ENCODE results near the gene IGSF5. TPM values are rescaled to one million over a fixed set of nuclear protein-coding genes. Genes with fewer than 3 reads are reported as not detected.

IGSF5 gene
- polyA plus RNA-seq, 3 donors = 0.82 to 1.1 (median 0.90) TPM

DNA sequence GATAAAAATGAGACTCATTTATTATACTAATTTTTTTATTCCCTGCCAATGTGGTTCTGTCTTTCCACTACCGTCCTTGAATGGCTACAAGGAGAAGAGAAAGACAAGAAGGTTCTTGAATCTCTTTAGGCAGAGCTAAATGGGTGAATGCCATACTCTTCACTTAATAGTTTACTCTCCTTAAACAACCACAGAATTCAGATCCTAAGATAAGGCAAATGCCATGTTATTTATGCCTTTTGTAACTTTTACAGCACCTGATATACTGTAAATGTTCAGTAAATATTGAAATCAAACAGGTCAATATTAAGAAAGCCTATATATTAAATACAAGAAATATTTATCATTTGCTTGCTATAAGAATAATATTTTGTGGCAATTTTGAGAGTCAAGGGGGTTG lies 58.4 kb downstream of the IGSF5 start:
- no peak for DNase-seq (ENCODE audit: extremely low read depth in 1 of 11, low read depth in 9 of 11, low spot score in 4 of 11)

DNA sequence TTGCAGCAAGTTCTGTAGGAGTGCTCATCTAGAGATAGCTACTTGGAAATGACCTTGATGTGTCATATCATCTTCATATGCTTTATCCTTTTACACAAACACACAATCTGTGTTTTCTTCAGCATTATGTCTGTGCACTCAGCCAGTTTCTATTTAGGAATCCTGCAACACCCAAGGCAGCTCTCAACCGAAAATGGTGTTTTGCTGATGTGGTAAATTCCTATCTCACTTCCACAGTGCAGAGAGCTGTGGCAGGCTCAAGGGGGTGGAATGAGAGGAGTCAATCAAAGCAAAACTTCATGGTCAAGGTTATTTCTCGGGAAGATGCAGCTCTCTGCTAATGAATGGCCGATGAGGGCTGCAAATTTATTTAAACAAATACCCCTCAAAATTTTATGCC lies 59.3 kb downstream of the IGSF5 start:
- no peak for DNase-seq (ENCODE audit: extremely low read depth in 1 of 11, low read depth in 9 of 11, low spot score in 4 of 11)

DNA sequence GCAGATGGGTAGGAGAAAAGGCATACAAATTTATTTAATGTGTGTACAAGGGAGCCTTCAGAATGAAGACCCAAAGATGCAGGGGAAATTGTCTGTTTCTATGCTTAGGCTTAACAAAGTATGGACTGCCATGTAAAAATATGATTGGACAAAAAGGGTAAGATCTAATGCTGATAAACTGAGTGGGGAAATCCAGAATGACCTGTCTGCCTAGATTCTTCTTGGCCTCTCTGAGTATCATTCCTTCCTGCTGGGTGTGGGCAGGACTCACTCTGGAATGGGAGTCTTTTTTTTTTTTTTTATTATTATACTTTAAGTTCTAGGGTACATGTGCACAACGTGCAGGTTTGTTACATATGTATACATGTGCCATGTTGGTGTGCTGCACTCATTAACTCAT lies 61.0 kb downstream of the IGSF5 start:
- DNase-seq (ENCODE audit: extremely low read depth in 1 of 11, low read depth in 9 of 11, low spot score in 4 of 11) = no peak

DNA sequence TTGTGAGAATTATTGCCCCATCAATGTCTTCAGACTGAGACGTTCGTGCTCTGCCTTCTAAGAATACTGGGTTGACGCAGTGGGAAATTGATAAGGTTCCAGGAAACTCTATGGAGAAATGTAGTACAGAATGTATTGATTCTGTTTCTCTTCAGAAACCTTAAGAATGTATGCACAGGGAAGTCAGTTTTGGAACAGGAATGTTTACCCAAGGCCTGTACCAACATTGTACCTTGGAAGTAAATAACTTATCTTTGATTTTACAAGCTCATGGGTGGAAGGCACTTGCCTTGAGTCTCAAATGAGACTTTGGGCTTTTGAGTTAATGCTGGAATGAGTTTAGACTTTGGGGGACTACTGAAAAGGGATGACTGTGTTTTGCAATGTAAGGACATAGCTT lies 62.8 kb downstream of the IGSF5 start:
- no peak for DNase-seq (ENCODE audit: extremely low read depth in 1 of 11, low read depth in 9 of 11, low spot score in 4 of 11)

DNA sequence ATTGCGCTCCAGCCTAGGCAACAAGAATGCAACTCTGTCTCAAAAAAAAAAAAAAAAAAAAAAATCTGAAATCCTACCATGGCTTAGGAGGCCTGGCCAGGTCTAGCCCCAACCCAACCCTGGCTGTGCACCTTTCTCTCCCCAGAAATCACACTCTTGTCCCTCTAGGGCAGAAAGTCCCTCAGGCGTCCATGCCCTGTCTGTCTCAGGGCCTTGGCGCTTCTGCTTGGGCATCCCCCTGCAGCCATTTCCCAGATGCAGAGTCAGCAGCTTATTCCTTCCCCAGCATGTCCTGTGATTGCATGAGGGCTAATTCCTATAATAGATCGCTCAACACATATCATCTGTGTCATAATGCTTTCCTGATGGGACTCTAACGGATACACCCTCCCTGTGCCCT lies 65.0 kb downstream of the IGSF5 start:
- DNase-seq (ENCODE audit: extremely low read depth in 1 of 11, low read depth in 9 of 11, low spot score in 4 of 11) = no peak

DNA sequence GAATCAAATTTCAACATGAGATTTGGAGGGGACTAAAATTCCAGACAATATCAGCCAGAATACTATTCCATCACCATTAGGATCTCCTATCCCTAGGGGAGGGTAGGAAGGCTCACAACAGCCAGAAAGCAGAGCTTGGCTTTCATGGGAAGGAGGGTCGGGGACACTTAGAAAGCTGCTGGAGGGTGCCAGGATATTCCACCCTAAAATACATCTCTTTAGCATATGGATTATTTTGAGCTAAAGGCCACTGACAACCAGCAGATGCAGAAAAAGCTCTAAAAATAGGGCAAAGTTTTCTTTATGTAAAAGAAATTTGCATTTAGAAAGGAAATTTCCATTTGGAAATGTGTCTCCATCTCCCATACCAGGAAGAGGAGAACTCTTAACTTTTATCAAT lies 68.0 kb downstream of the IGSF5 start:
- DNase-seq (ENCODE audit: extremely low read depth in 1 of 11, low read depth in 9 of 11, low spot score in 4 of 11) = no peak

DNA sequence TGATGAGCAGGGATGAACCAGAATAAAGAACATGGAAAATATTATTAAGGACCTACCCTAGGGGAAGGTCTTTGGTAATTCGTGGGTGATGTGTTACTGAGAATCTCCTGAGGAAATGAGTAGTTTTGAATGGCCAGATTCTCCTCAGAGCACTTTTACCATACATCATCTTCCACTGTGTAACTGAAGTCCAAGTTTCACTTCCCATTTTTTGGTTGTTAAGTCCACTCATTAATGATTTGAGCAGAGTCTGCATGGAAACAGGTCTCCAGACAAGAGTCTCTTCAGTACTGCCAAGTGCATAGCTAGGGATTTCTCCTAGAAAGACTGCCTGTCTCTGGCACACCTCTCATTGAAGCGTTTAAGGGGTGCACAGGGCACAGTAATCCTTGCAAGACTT lies 73.6 kb downstream of the IGSF5 start:
- DNase-seq (ENCODE audit: extremely low read depth in 1 of 11, low read depth in 9 of 11, low spot score in 4 of 11) = no peak

DNA sequence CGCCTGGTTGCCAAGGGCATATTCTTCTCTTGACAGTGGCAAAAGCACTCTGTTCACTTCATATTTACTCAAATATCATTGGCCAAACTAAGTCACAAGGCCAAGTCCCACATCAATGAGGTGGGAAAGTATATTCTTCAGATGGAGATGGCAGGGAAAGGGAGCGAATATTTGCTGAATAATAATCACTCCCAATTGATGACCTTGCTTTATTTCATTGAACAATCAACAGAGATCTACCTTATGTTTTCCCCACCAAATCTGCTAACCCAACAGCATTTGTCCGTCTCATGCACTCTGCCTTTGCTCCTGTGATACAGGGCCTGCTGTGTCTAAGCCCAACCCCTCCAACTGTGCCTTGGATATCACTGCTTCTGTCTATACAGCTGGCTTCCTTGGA lies 77.1 kb downstream of the IGSF5 start:
- DNase-seq (ENCODE audit: extremely low read depth in 1 of 11, low read depth in 9 of 11, low spot score in 4 of 11) = no peak

DNA sequence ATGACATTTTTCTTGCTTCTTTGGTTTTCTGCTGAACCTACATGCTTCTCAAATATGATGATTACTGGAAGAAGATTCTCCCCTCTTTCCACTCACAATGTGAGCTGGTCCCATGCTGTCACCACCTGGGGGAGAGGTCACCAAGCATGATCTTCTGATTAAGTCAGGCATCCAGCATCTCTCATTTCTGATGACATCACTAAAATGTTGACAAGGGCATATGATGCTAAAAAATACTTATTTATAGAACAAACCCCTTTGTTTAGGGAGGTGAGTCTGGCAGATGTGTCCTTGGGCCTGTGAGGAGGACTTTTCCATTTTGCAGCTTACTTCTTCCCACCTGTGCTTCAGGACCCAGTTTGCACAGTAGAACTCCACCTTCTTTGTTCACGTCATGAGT lies 80.3 kb downstream of the IGSF5 start:
- no peak for DNase-seq (ENCODE audit: extremely low read depth in 1 of 11, low read depth in 9 of 11, low spot score in 4 of 11)

DNA sequence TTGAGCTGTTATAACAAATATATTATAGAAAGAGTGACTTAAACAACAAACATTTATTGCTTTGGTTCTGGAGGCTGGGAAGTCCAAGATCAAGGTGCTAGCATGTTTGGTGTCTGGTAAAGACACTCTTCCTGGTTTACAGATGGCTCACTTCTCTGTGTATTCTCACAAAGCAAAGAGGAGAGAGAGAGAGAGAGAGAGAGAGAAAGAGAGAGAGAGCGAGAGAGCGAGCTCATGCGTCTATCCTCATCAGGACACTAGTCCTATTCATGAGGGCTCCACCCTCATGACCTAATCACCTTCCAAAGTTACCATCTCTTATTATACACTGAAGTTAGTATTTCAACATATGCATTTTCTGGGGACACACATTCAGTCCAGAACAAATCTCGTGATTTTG lies 89.6 kb downstream of the IGSF5 start:
- DNase-seq (ENCODE audit: extremely low read depth in 1 of 11, low read depth in 9 of 11, low spot score in 4 of 11) = no peak

DNA sequence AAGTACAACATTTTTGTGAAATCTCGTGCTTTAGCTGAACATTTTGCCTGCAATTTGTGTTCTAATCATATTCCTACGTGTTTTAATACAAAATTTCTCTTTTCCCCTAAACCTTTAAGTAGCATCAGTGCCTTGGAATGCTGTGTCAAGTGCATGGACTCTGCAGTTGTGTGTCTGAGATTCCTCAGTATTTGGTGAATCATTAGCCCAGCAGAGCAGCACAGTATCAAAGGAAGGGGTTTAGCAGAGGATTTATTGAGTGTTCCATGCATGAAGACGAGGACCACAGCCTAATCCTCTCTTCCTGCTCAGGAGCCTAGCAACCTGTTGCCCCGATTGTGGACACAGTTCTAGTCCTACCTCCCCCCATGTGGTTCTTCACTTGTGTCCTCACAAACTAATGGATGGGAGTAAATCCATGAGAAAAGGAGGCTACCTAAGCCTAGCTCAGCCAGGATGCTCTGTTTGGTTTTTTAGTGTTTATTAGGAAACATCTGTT lies 92.9 kb downstream of the IGSF5 start:
- DNase-seq (ENCODE audit: extremely low read depth in 1 of 11, low read depth in 9 of 11, low spot score in 4 of 11) = peak in 1 of 11 donors; percentile 8

DNA sequence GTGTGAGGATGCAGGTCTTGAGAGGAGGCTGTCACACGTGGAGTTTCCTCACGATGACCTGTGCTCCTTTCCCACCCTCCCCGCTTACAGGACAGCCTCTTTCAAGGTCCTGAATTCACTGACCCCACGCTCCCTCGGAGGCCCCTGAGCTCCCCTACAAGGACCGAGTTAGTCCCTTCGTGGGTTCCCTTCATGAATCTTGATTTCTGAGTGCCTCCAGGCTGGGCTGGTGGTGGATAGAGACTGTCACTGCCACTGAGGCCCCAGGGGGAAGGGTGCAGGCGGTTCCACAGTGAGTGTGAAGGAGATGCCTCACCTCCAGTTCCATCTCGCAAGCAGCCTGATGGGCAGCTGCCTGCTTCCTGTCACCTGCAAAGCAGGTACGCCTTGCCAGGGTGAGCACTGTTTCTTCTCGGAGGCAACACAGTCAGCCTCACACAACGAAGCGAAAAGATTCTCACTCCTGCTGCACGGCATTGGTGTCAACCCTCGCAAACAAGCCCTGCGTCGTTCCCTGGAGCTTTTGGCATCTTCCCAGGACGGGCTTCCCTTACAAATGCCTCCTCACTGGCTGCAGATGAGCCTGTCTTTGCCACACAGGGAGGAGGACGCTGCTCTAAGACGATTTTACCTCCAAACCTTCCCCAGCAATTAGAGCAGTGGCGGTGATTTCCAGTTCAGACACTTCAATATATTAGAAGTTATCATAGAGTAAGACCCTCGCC lies 95.6 kb downstream of the IGSF5 start:
- no peak for DNase-seq (ENCODE audit: extremely low read depth in 1 of 11, low read depth in 9 of 11, low spot score in 4 of 11)

DNA sequence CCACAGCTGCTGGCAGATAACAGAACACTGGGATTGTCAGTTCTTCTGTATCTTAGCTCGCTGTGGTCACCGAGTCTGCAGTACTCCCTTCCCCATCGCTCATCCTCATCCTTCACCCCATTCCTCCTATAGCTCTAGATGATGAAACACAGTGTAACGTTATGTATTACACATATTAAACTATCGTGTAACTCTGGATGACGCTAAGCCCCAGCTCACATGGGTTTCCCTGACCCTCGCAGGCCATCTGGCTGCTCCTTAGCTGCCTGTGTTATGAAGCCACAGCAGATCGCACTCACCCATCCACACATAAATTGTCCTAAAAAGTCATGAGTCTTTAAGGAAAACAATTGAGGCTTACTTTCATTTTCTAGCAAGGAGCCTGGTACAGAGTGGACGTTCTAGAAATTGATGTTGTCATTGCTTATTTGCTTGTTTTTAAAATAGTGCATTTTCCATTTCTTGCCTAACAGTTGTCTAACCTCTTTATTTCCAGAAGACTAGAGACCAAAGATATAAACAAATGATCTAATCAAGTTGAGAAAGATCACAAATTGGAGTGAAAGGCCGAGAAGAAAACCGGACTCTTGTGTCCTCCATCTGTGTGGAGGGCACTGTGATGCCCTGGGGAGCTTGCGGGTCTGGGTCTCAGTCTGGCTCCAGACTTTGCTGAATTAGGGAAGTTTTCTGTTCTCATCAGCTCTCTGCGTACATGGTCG lies 97.9 kb downstream of the IGSF5 start:
- DNase-seq (ENCODE audit: extremely low read depth in 1 of 11, low read depth in 9 of 11, low spot score in 4 of 11) = no peak

DNA sequence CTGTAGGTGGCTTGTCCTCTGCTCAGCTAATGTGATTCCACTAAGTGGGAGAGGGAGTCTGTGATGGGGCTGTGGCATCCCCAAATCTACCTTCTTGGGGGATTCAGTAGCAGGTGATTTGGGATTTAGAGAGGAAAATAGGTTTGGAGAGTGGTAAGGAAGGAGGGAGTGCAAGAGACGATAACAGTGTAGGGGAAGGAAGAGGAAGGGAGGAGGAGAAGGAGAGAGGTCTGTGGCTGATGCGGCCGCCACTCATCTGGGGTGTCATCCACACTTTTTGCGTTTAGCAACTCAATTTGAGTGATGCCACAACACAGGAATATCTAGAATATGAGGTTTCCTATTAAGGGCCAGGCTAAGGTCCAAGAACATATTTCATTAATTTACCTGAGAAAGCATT lies 98.5 kb downstream of the IGSF5 start:
- no peak for DNase-seq (ENCODE audit: extremely low read depth in 1 of 11, low read depth in 9 of 11, low spot score in 4 of 11)

DNA sequence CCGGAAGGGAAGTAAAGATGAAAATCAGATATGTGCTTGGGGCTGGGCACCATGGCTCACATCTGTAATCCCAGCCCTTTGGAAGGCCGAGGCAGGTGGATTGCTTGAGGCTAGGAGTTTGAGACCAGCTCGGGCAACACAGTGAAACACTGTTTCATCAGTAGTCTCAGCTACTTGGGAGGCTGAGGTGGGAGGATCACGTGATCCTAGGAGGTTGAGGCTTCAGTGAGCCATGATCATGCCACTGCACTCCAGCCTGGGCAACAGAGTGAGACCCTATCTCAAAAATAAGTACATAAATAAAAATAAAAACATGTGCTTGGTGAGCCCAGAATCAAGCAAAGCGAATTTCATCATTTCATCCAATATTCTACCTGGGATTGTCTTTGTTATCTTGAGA lies 98.9 kb downstream of the IGSF5 start:
- no peak for DNase-seq (ENCODE audit: extremely low read depth in 1 of 11, low read depth in 9 of 11, low spot score in 4 of 11)

DNA sequence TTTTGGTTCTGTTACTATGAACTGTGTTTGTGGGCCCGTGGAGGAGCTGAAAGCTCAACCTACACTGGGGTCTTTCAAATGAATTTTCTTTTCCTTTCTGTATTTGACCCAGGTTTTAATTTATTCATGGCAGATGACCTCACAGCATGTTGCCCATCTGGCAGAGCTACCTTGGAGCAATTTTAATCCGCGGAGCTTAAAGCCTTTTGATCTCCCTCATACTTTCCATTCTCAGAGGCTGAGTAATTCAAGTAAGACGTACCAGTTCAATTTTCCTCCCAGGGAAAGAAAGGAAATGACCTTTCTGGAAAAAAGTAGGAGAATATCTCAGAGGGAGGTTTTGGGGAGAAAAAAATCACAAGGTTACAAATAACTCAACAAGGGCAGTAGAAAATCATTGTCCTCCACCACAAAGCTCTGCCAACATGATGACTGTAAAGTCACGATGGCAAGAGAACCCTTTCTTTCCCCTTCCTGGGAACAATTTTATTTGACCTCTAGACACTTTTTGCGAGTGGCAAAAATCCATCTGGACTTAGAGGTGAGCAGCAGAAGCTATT lies 100.7 kb downstream of the IGSF5 start:
- DNase-seq (ENCODE audit: extremely low read depth in 1 of 11, low read depth in 9 of 11, low spot score in 4 of 11) = no peak

DNA sequence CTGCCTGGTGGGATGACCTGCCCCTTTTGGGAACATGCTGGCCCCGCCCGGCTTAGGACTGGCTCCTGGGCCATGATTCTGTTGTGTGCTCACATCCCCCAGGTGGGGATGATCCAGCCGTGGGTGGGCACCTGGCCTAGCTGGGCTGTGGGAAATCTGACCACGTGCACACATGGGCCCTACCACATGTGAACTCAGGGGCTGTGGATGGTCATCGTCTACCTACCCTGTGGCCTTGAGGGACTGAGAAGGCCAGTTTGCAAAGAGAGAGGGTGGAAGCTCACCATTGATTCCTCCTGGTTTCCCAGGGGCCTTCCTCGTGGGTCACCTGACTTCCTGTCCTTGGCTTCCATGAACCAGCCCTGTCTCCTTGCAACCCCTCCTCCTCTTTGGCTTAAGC lies 102.9 kb downstream of the IGSF5 start:
- no peak for DNase-seq (ENCODE audit: extremely low read depth in 1 of 11, low read depth in 9 of 11, low spot score in 4 of 11)

DNA sequence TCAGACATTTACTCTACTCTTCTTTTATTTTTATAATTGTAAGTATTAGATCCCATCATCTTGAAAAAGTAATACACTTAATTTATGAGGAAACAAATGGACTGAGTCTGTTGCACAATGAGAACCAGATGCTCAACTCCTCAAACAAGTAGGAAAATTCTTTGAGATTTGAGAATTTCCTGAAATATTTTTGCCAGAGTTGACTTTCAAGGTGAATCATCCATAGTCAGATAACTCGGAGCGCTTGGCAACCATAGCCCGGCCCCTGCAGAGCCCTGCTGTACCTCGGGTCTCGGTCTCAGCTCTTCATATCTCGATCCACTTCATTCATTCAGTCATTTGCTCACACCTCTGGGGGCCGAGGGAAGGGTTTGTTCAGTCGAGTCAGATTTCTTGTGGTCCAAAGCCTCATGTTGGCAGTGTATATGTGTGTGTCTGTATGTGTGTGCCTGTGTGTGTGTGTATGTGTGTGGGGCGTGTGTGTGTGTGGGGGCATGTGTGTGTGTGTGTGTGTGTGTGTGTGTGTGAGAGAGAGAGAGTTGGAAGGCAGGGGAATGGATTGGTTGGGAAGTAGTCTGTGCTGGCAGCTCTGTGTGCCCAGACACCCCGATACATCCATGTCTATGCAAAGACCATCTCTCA lies 104.2 kb downstream of the IGSF5 start:
- DNase-seq (ENCODE audit: extremely low read depth in 1 of 11, low read depth in 9 of 11, low spot score in 4 of 11) = no peak

DNA sequence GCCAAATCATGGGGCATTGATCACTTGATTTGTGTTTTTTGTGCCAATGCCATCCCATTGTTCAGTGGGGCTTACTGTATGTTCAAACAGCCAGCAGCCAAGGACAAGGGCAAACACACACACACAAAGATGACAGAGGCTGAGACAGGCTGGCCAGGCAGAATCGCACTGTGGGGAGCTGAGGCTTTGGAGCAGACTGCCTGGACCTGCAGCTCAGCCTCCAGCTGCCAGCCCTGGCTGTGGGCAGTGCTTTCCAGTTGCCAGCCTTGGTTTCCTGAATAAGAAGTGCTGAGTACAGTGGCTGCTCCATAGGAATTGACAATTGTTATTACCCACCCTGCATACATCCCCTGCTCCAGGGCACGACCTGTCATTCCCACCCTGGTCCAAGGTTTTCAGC lies 105.3 kb downstream of the IGSF5 start:
- no peak for DNase-seq (ENCODE audit: extremely low read depth in 1 of 11, low read depth in 9 of 11, low spot score in 4 of 11)

DNA sequence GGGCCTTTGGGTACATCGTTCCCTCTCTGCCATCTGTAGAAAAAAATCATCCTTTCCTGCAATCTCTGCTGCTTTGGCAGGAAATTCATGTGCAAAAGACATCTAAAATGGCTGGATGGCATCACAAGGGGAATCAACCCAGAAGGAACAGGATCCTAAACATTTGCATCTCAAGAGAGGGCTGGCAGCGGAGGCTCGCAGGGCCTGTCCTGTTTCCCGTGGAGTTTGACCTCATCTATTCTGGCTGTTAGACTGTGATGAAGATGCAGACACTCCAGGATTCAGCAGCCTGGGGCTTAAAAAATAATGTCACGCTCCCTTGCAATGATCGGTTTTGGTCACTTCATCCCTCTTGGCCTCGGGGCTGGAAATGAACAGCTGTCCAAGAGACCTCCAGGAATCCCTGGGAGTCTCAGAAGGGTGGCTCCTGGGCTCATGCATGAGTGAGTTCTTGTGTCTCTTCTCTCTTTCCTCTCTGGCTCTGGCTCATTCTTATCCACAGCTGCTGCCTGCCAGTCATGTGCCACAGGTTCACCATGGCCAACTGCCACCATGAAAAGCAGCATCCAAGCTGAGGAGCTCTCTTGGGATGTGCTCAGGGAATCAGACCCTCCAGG lies 106.1 kb downstream of the IGSF5 start:
- no peak for DNase-seq (ENCODE audit: extremely low read depth in 1 of 11, low read depth in 9 of 11, low spot score in 4 of 11)

Measured in renal cortex interstitium (tissue), 11 donors.